HepG2 (cell line): Measurements from ENCODE around the gene ZFP90. TPM values are rescaled to one million over a fixed set of nuclear protein-coding genes. Genes with fewer than 3 reads are reported as not detected.
A peak's percentile ranks its signal among the peaks of the same experiment; 100 is the strongest.

Experiments used
- CENPBD1 ChIP-seq: sonication (generic); formaldehyde crosslinking; IDR thresholded peaks from 2 replicates; pipeline ENCODE4 v1.8.0; 2022; ENCODE audit warnings: missing genetic modification reagents, low read depth, mild to moderate bottlenecking, borderline replicate concordance
- E2F5 ChIP-seq: sonication (generic); formaldehyde crosslinking; conservative IDR thresholded peaks from 2 replicates; pipeline ENCODE4 v1.4.0; 2020; ENCODE audit warnings: missing genetic modification reagents
- HMG20A ChIP-seq: IDR thresholded peaks from 2 replicates; pipeline ENCODE4 v1.6.1; 2016; ENCODE audit warnings: borderline replicate concordance
- HNRNPL ChIP-seq: fragments of 200-400 bp; formaldehyde crosslinking; IDR thresholded peaks from 2 replicates; pipeline ENCODE4 v1.6.1; 2017; ENCODE audit warnings: mild to moderate bottlenecking, low read depth, low read length
- MLX ChIP-seq: IDR thresholded peaks from 2 replicates; pipeline ENCODE4 v1.6.1; 2016
- MXD3 ChIP-seq: IDR thresholded peaks from 2 replicates; pipeline ENCODE4 v1.6.1; 2016; ENCODE audit warnings: mild to moderate bottlenecking, missing biosample characterization, missing genetic modification reagents
- REST ChIP-seq, 2 experiments: IDR thresholded peaks; 2 replicates each; pipeline ENCODE4 v1.6.1; 2011 to 2012; ENCODE audit warnings: low read length in 2 of 2, borderline replicate concordance in 1 of 2, low read depth in 1 of 2, mild to moderate bottlenecking in 1 of 2, moderate library complexity in 1 of 2
- SIN3A ChIP-seq: IDR thresholded peaks from 2 replicates; pipeline ENCODE4 v1.6.1; 2011; ENCODE audit warnings: low read depth, mild to moderate bottlenecking, control low read depth, low read length, borderline replicate concordance
- YY1 ChIP-seq: IDR thresholded peaks from 2 replicates; pipeline ENCODE4 v1.6.1; 2011; ENCODE audit warnings: low read length, low read depth, moderate library complexity, mild to moderate bottlenecking; ENCODE audit not compliant: insufficient read depth, insufficient replicate concordance
- ZBTB1 ChIP-seq: sonication (generic); formaldehyde crosslinking; IDR thresholded peaks from 2 replicates; pipeline ENCODE4 v1.4.0; 2020; ENCODE audit warnings: missing genetic modification reagents, borderline replicate concordance
- ZHX2 ChIP-seq, 2 experiments: sonication (generic) in 1 of 2; formaldehyde crosslinking in 1 of 2; IDR thresholded peaks; 2 replicates each; pipeline versions ENCODE4 v1.6.1 to v1.9.0; 2014 to 2022; ENCODE audit warnings: antibody characterized with exemption in 1 of 2, borderline replicate concordance in 1 of 2, inconsistent platforms in 1 of 2, low read depth in 1 of 2, missing genetic modification reagents in 1 of 2
- ZNF20 ChIP-seq: sonication (generic); formaldehyde crosslinking; IDR thresholded peaks from 2 replicates; pipeline ENCODE4 v1.4.0; 2020; ENCODE audit warnings: mild to moderate bottlenecking, moderate library complexity, missing genetic modification reagents
- ZNF256 ChIP-seq: sonication (generic); formaldehyde crosslinking; conservative IDR thresholded peaks from 2 replicates; pipeline ENCODE4 v1.4.0; 2020; ENCODE audit warnings: missing genetic modification reagents
- ZNF569 ChIP-seq: sonication (generic); formaldehyde crosslinking; IDR thresholded peaks from 2 replicates; pipeline ENCODE4 v1.5.0; 2020; ENCODE audit warnings: mild to moderate bottlenecking, missing genetic modification reagents, moderate library complexity, borderline replicate concordance
- ZSCAN22 ChIP-seq: sonication (generic); formaldehyde crosslinking; IDR thresholded peaks from 2 replicates; pipeline ENCODE4 v1.4.0; 2020; ENCODE audit warnings: mild to moderate bottlenecking, missing genetic modification reagents
- polyA plus RNA-seq, 8 experiments: library from polyadenylated mRNA; depleted of rRNA in 3 of 8; stranded (reverse) in 7 of 8; unstranded in 1 of 8; fragments of >200 nt; fragmentation: Illumina TruSeq in 4 of 8; extraction: Trizol in 4 of 8; gene quantifications; 2 replicates each; pipeline versions ENCODE4 v1.2.1 to v1.2.3, GENCODE V29; 2011 to 2016; ENCODE audit warnings: low read depth in 4 of 8, missing spikeins in 1 of 8, mixed read lengths in 1 of 8; ENCODE audit not compliant: insufficient read depth in 1 of 8
- total RNA-seq, 5 experiments: library from RNA; depleted of rRNA; stranded (reverse); fragments of >200 nt; fragmentation: Illumina TruSeq; extraction: Trizol; gene quantifications; 2 replicates each; pipeline ENCODE4 v1.2.3, GENCODE V29; 2016; ENCODE audit warnings: low read depth in 1 of 5

ZFP90 gene
- total and polyA plus RNA-seq, 2 of the 13 experiments (the other 11 are each of a cell fraction or from before 2014, with no cell fraction given), result 17.6 to 18.9 TPM

- no peak for TF ChIP-seq REST (IDR thresholded peaks at IDR 0.05; ENCODE audit: borderline replicate concordance in 1 of 2, low read depth in 1 of 2, low read length in 2 of 2)
- TF ChIP-seq ZNF20 (CRISPR knock-in tag), result no peak
- TF ChIP-seq MLX (CRISPR knock-in tag), result peak; percentile 26; the same call in 1 of the 2 replicates
- TF ChIP-seq HNRNPL, result no peak
- TF ChIP-seq E2F5 (CRISPR knock-in tag), result peak; percentile 87
- peak; percentile 98 for TF ChIP-seq MXD3
- TF ChIP-seq ZSCAN22 (CRISPR knock-in tag), result peak; percentile 87; the same call in 1 of the 2 replicates
- TF ChIP-seq HMG20A (CRISPR knock-in tag), result no peak
- no peak for TF ChIP-seq CENPBD1 (CRISPR knock-in tag)
- peak; percentile 79 for TF ChIP-seq ZHX2 (IDR thresholded peaks at IDR 0.05; ENCODE audit: low read depth)
- TF ChIP-seq ZHX2 (CRISPR knock-in tag; IDR thresholded peaks at IDR 0.05; ENCODE audit: borderline replicate concordance), result peak; percentile 97
- peak; percentile 97 for TF ChIP-seq ZNF256 (CRISPR knock-in tag)
- TF ChIP-seq ZNF569 (CRISPR knock-in tag), result peak; percentile 60; the same call in 1 of the 2 replicates
- peak; percentile 85; the same call in 1 of the 2 replicates for TF ChIP-seq SIN3A
- 0 out of 2 replicates have a peak, but pooled peaks have one; percentile 48 for TF ChIP-seq ZBTB1 (CRISPR knock-in tag)
- TF ChIP-seq YY1, result peak; percentile 92
Observed at GRCh38 chr16:68529931-68530701, 9.0 kb upstream of the ZFP90 start (continued).
